A549 (cell line): ENCODE measurements around the gene LAIR1. TPM values are rescaled to one million over a fixed set of nuclear protein-coding genes. Genes with fewer than 3 reads are reported as not detected.
A peak's percentile ranks its signal among the peaks of the same experiment; 100 is the strongest.
"Not testable (repeated sequence)": the region's sequence is repeated elsewhere in the genome, so short reads cannot be mapped to it uniquely, and the experiment has no call there.

Experiments
- ATAC-seq, 2 experiments: fragments of 200-7000 bp in 1 of 2; fragments of >200 bp in 1 of 2; cut with Nextera tagmentation in 1 of 2; cut with Tn5 transposase in 1 of 2; 3 replicates each; pipeline versions ENCODE4 v1.8.0 to v1.9.1; 2018 to 2020; ENCODE audit warnings: mild to moderate bottlenecking in 1 of 2, moderate library complexity in 1 of 2
- CTCF ChIA-PET: fragments of 300-600 bp; sonication (Branson Sonifier 250); formaldehyde crosslinking; extraction: SDS; loops from one replicate; lab custom pipeline; 2021; ENCODE audit warnings: antibody characterized with exemption, inconsistent platforms; lab: Yijun Ruan, JAX
- POLR2A ChIA-PET: fragments of 350-600 bp; formaldehyde crosslinking; extraction: SDS; loops from one replicate; lab custom pipeline; 2021; ENCODE audit warnings: antibody characterized with exemption, inconsistent platforms; lab: Yijun Ruan, JAX
- DNase-seq, 2 experiments: peaks; one replicate each; pipeline versions ENCODE4 v3.0.0 to v3.0.0-alpha.2; 2011 to 2016; ENCODE audit warnings: low read depth in 1 of 2, low spot score in 1 of 2
- FAIRE-seq: peaks from 2 replicates; lab custom pipeline; 2011; peaks lifted over from hg19 to GRCh38; lab: Jason Lieb, UNC
- H3K27ac ChIP-seq, 2 experiments: fragments of >200 bp; sonication (Bioruptor Twin); formaldehyde crosslinking; 3 replicates each; pipeline ENCODE4 v1.5.1; 2016 to 2017
- H3K4me1 ChIP-seq: fragments of >200 bp; sonication (Bioruptor Twin); formaldehyde crosslinking; 3 replicates; pipeline ENCODE4 v1.6.1; 2016
- H3K4me2 ChIP-seq: fragments of >200 bp; sonication (Bioruptor Twin); formaldehyde crosslinking; 3 replicates; pipeline ENCODE4 v1.6.1; 2016
- H3K4me3 ChIP-seq: fragments of >200 bp; sonication (Bioruptor Twin); formaldehyde crosslinking; 3 replicates; pipeline ENCODE4 v1.5.1; 2016
- H3K9me3 ChIP-seq: fragments of >200 bp; sonication (Bioruptor Twin); formaldehyde crosslinking; 3 replicates; pipeline ENCODE4 v1.6.1; 2016
- BHLHE40 ChIP-seq: IDR thresholded peaks from 2 replicates; pipeline ENCODE4 v1.6.1; 2012; ENCODE audit warnings: low read depth, low read length, inconsistent platforms
- CEBPB ChIP-seq, 2 experiments: fragments of >200 bp in 1 of 2; sonication (Bioruptor Twin) in 1 of 2; formaldehyde crosslinking in 1 of 2; IDR thresholded peaks; 2 replicates each; pipeline ENCODE4 v1.6.1; 2012 to 2016
- CHD2 ChIP-seq: fragments of 150-350 bp; IDR thresholded peaks from 2 replicates; pipeline ENCODE4 v1.6.1; 2014; ENCODE audit warnings: low read length; ENCODE audit not compliant: partially characterized antibody
- CHD4 ChIP-seq: fragments of 200-600 bp; sonication (generic); IDR thresholded peaks from 2 replicates; pipeline ENCODE4 v1.6.1; 2016; ENCODE audit warnings: antibody characterized with exemption, mild to moderate bottlenecking, borderline replicate concordance
- EHF ChIP-seq: fragments of 250-450 bp; sonication (Bioruptor Pico); IDR thresholded peaks from 2 replicates; pipeline ENCODE4 v1.5.0; 2020; ENCODE audit warnings: mild to moderate bottlenecking
- EP300 ChIP-seq, 2 experiments: fragments of >200 bp; sonication (Bioruptor Twin); formaldehyde crosslinking; IDR thresholded peaks; 2 replicates in 1 of 2; 3 replicates in 1 of 2; pipeline ENCODE4 v1.6.1; 2016 to 2017
- ESRRA ChIP-seq: fragments of 150-350 bp; IDR thresholded peaks from 2 replicates; pipeline ENCODE4 v1.6.1; 2014; ENCODE audit warnings: mild to moderate bottlenecking, low read length, borderline replicate concordance
- FOSL2 ChIP-seq, 2 experiments: fragments of 450-650 bp in 1 of 2; fragments of >200 bp in 1 of 2; sonication (Bioruptor Twin) in 1 of 2; formaldehyde crosslinking; IDR thresholded peaks; 2 replicates each; pipeline versions ENCODE4 v1.5.0 to v1.6.1; 2016 to 2020; ENCODE audit warnings: mild to moderate bottlenecking in 1 of 2, moderate library complexity in 1 of 2
- HEYL ChIP-seq: fragments of 250-450 bp; sonication (Bioruptor Pico); IDR thresholded peaks from 2 replicates; pipeline ENCODE4 v1.8.0; 2021; ENCODE audit warnings: mild to moderate bottlenecking, moderate library complexity
- HOXB13 ChIP-seq: fragments of 250-450 bp; sonication (Bioruptor Pico); IDR thresholded peaks from 2 replicates; pipeline ENCODE4 v1.5.0; 2020; ENCODE audit warnings: low read depth, mild to moderate bottlenecking, moderate library complexity
- MAZ ChIP-seq: fragments of 150-350 bp; IDR thresholded peaks from 2 replicates; pipeline ENCODE4 v1.6.1; 2014; ENCODE audit warnings: antibody characterized with exemption, low read depth, low read length, borderline replicate concordance
- NR3C1 ChIP-seq: fragments of >200 bp; sonication (Bioruptor Twin); formaldehyde crosslinking; IDR thresholded peaks from 3 replicates; pipeline ENCODE4 v1.6.1; 2017
- POLR2A ChIP-seq: IDR thresholded peaks from 2 replicates; pipeline ENCODE4 v1.6.1; 2012; ENCODE audit warnings: mild to moderate bottlenecking, low read length
- POLR2AphosphoS2 ChIP-seq: conservative IDR thresholded peaks from 2 replicates; pipeline ENCODE4 v1.6.1; 2012; ENCODE audit warnings: low read length, improper control_type of control experiment, inconsistent platforms
- RAD21 ChIP-seq, 2 experiments: fragments of >200 bp in 1 of 2; sonication (Bioruptor Twin) in 1 of 2; formaldehyde crosslinking in 1 of 2; IDR thresholded peaks in 1 of 2; conservative IDR thresholded peaks in 1 of 2; 2 replicates in 1 of 2; 3 replicates in 1 of 2; pipeline ENCODE4 v1.6.1; 2012 to 2018; ENCODE audit warnings: inconsistent platforms in 1 of 2
- RARB ChIP-seq: fragments of 250-450 bp; sonication (Bioruptor Pico); IDR thresholded peaks from 2 replicates; pipeline ENCODE4 v1.8.0; 2021; ENCODE audit warnings: mild to moderate bottlenecking, moderate library complexity
- RFX5 ChIP-seq: fragments of 450-650 bp; IDR thresholded peaks from 2 replicates; pipeline ENCODE4 v1.7.1; 2014; ENCODE audit warnings: antibody characterized with exemption, mild to moderate bottlenecking, moderate library complexity
- RNF2 ChIP-seq: fragments of 200-600 bp; sonication (generic); IDR thresholded peaks from 2 replicates; pipeline ENCODE4 v1.6.1; 2016; ENCODE audit warnings: low read depth, mild to moderate bottlenecking, antibody characterized with exemption, moderate library complexity, borderline replicate concordance
- SMC3 ChIP-seq: fragments of >200 bp; sonication (Bioruptor Twin); formaldehyde crosslinking; IDR thresholded peaks from 3 replicates; pipeline ENCODE4 v1.6.1; 2018; ENCODE audit warnings: inconsistent platforms
- ZC3H11A ChIP-seq: fragments of 450-650 bp; IDR thresholded peaks from 2 replicates; pipeline ENCODE4 v1.6.1; 2014; ENCODE audit warnings: antibody characterized with exemption, mild to moderate bottlenecking
- WGBS: methylation state at CpG from one replicate; pipeline ENCODE4 v1.1.6; 2017; ENCODE audit errors: missing lambda C conversion rate; 5-methylcytosine and 5-hydroxymethylcytosine counted together
- polyA plus RNA-seq, 4 experiments: library from polyadenylated mRNA; depleted of rRNA in 3 of 4; stranded (reverse); fragments of >200 nt; fragmentation: RNase III in 1 of 4; extraction: RNeasy Plus Mini Kit Qiagen cat#74134 plus additional on column Dnase treatment in 1 of 4; gene quantifications; 2 replicates in 3 of 4; 3 replicates in 1 of 4; pipeline ENCODE4 v1.2.3, GENCODE V29; 2011 to 2017
- TF ChIP-seq, protein P1 (sequence below): fragments of >200 bp; sonication (Bioruptor Twin); formaldehyde crosslinking; IDR thresholded peaks from 3 replicates; pipeline ENCODE4 v1.5.1; 2016
- TF ChIP-seq, protein P2 (sequence below): fragments of >200 bp; sonication (Bioruptor Twin); formaldehyde crosslinking; IDR thresholded peaks from 3 replicates; pipeline ENCODE4 v1.6.1; 2016
- TF ChIP-seq, protein P3 (sequence below): IDR thresholded peaks from 2 replicates; pipeline ENCODE4 v1.6.1; 2012

The LAIR1 gene
- polyA plus RNA-seq, 2 of the 4 experiments (the other 2 are of a cell fraction): not detected

DNA sequence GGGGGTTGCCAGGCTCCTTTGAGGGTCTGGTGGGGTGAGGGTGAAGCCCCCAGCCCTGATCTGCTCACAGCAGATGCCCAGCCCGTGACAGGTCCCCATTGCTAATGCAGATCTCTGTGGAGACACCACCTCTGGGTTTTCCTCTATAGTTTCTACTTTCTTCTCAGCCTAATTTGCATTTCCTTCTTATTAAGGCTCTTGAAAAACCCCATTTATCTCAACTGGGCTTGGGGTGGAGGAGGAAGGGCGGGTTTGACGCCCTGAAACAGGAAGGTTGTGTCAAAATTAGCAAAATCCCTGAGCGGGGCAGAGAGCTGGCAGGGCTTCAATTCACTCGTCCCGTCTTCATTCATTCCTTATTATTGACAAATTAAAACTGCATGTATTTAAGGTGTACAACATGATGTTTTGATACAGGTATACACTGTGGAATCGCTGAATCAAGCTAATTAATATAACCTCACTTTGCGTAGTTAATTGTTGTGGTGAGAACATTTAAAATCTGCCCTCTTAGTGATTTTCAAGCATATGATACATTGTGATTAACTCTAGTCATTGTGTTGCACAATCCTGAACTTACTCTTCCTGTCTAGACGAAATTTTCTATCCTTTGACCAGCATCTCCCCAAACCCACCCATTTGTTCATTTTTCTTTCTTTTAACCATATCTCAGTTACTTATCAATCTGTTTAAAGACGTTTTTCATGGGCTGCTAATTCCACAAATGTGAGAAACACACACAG is 2.9 kb downstream of the LAIR1 start:
- DNase-seq, POLR2A ChIA-PET, CTCF ChIA-PET: not testable (repeated sequence)

DNA sequence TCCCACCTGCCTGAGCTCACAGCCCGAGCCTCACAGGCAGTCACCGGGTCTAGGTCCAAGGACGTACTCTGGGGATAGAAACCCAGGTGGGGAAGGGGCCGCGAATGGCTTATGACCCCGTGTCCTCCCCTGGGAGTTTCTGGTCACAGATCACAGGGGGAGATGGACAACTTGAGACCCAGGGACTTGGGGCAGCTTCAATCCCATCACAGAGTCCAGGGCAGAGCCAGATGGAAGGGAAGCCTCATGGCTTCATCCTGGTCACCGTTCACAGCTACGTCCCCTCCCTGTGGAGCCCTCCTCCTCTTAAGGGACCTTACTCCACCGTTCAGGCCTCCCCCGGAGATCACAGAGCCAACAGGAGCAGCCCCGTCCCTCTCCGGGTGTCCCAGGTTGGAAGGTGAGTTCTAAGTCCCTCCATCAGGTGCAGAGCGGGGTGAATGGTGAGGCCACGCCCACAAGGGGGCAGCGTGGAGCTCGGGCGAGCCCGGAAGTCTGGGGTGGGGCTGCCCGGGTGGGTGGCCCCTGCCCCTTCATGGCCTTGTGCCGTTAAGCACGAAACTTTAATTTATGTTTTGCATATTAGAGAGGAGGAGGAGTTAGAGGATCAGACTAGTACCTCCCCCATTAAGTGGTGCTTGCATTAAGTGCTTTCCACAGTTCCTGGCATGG is 5.4 kb downstream of the LAIR1 start:
- TF ChIP-seq, protein P1, sequence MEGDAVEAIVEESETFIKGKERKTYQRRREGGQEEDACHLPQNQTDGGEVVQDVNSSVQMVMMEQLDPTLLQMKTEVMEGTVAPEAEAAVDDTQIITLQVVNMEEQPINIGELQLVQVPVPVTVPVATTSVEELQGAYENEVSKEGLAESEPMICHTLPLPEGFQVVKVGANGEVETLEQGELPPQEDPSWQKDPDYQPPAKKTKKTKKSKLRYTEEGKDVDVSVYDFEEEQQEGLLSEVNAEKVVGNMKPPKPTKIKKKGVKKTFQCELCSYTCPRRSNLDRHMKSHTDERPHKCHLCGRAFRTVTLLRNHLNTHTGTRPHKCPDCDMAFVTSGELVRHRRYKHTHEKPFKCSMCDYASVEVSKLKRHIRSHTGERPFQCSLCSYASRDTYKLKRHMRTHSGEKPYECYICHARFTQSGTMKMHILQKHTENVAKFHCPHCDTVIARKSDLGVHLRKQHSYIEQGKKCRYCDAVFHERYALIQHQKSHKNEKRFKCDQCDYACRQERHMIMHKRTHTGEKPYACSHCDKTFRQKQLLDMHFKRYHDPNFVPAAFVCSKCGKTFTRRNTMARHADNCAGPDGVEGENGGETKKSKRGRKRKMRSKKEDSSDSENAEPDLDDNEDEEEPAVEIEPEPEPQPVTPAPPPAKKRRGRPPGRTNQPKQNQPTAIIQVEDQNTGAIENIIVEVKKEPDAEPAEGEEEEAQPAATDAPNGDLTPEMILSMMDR: peak; percentile 13; the same call in 1 of the 3 replicates
- CTCF ChIA-PET, DNase-seq, POLR2A ChIA-PET, H3K9me3 ChIP-seq, H3K4me1 ChIP-seq, H3K4me3 ChIP-seq, H3K4me2 ChIP-seq, H3K27ac ChIP-seq: not testable (repeated sequence)
- WGBS: 4% methylated on average over 11 of the region's 21 CpGs
- ATAC-seq (peak; percentile 58 to 89), FAIRE-seq (peak; percentile 100)

More for the DNA sequence above, 2.9 kb downstream of the LAIR1 start:
- not testable (repeated sequence) for H3K27ac ChIP-seq, ATAC-seq, H3K4me1 ChIP-seq, H3K9me3 ChIP-seq, H3K4me3 ChIP-seq, H3K4me2 ChIP-seq
- 0 out of 4 replicates have a peak, but pooled peaks of 1 of the 2 experiments have one; percentile 26 for TF ChIP-seq CEBPB (IDR thresholded peaks at IDR 0.05)
- WGBS: 11% methylated on average over 8 of the region's 10 CpGs
- FAIRE-seq: peak; percentile 32

DNA sequence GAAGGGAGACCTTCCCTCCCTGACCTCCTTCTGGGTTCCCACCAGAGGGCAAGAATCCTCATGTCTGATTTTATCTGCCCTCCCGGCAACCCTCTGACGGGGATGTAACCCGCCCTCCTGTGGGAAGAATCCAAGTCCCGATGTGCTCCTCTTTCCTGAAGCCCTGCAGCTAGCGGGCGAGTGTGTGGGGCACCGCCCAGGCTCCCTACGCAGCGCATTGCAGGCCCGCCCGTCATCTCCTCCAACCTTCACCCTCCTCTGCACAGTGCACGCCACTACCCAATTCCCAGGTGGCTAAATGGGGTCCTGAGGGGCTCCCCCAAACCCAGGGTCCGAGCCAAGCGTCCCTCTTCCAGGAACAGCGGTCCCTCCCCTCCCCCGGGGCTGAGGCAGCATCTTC is 7.3 kb downstream of the LAIR1 start:
- ATAC-seq (no peak), FAIRE-seq (no peak), DNase-seq (no peak)
- H3K4me1 ChIP-seq: no peaks in the 10 kb centered on the region
- no peak overlapping the region for H3K27ac ChIP-seq
- POLR2A ChIA-PET: no interaction called here
- WGBS: 37% methylated on average over 16 of the region's 16 CpGs
- no peak overlapping the region for H3K4me2 ChIP-seq
- H3K4me3 ChIP-seq: no peak overlapping the region
- TF ChIP-seq, protein P2, sequence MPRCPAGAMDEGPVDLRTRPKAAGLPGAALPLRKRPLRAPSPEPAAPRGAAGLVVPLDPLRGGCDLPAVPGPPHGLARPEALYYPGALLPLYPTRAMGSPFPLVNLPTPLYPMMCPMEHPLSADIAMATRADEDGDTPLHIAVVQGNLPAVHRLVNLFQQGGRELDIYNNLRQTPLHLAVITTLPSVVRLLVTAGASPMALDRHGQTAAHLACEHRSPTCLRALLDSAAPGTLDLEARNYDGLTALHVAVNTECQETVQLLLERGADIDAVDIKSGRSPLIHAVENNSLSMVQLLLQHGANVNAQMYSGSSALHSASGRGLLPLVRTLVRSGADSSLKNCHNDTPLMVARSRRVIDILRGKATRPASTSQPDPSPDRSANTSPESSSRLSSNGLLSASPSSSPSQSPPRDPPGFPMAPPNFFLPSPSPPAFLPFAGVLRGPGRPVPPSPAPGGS: no peak
- TF ChIP-seq EP300 (IDR thresholded peaks at IDR 0.05) (no peak), EHF (CRISPR knock-in tag) (no peak), CHD4 (no peak)
- H3K9me3 ChIP-seq: no peaks in the 10 kb centered on the region
- CTCF ChIA-PET: interaction anchor here (0.6 kb wide), 1 partner anchor 549 kb away, joined by 3 read pairs; no protein-coding TSS in a partner anchor

DNA sequence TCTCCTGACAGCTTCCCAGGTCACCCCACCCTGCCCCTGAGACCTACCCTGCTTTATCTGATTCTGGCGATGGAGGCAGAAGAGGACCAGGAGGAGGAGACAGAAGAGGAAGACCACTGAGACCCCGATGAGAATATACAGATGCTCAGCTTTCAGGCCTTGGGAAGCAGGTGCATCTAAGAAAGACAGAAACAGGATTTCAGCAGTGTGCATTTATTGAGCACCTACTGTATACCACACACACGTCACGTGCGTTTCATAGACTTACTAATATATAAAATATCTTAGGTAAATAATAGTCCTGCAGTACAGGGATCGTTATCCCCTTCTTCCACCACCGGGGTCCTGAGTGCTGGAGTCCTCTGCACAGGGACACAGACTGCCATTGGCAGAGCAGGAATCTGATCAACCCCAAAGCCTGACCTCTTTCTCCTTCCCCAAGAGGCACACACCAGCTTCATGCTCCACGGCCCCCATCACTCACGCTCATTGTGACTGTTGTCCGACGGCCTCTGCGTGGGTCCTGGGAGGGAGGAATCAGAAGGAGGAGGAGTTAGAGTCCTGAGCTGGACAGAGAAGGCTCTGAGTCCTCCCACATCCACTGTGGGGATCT is 8.2 kb downstream of the LAIR1 start:
- Histone ChIP-seq H3K4me1 (no peaks in the 10 kb centered on the region), H3K4me2 (no peak overlapping the region), H3K4me3 (no peak overlapping the region), H3K27ac (no peak overlapping the region), H3K9me3 (no peaks in the 10 kb centered on the region)
- CTCF ChIA-PET: interaction anchor here (0.8 to 1.2 kb wide), 2 partner anchors 34 to 189 kb away, joined by 3 to 4 read pairs; no protein-coding TSS in a partner anchor
- no peak for TF ChIP-seq NR3C1
- TF ChIP-seq, protein P2: no peak
- no peak for TF ChIP-seq POLR2A
- no peak for TF ChIP-seq HOXB13 (CRISPR knock-in tag)
- TF ChIP-seq POLR2AphosphoS2: no peak
- TF ChIP-seq RFX5: no peak
- TF ChIP-seq RAD21 (conservative IDR thresholded peaks at IDR 0.05 in 1 of 2, IDR thresholded peaks at IDR 0.05 in 1 of 2): no peak
- no peak for TF ChIP-seq MAZ
- no peak for TF ChIP-seq RARB (CRISPR knock-in tag)
- TF ChIP-seq HEYL (CRISPR knock-in tag): no peak
- no peak for TF ChIP-seq FOSL2 (IDR thresholded peaks at IDR 0.05)
- TF ChIP-seq FOSL2 (CRISPR knock-in tag; IDR thresholded peaks at IDR 0.05): no peak
- TF ChIP-seq ZC3H11A: no peak
- TF ChIP-seq RNF2: no peak
- no peak for TF ChIP-seq CHD4
- no peak for TF ChIP-seq BHLHE40
- TF ChIP-seq CEBPB (IDR thresholded peaks at IDR 0.05): no peak
- TF ChIP-seq, protein P3, sequence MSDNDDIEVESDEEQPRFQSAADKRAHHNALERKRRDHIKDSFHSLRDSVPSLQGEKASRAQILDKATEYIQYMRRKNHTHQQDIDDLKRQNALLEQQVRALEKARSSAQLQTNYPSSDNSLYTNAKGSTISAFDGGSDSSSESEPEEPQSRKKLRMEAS: no peak
- no peak for TF ChIP-seq SMC3
- no peak for TF ChIP-seq CHD2
- TF ChIP-seq ESRRA: no peak
- POLR2A ChIA-PET: no interaction called here
- WGBS: 24% methylated on average over 12 of the region's 12 CpGs
- DNase-seq: no peak
- no peak for ATAC-seq
- no peak for FAIRE-seq
